D721Med (cell line): ENCODE results near the gene SPEF2.

Experiments
- DNase-seq: peaks from one replicate; pipeline ENCODE4 v3.0.0; 2011; ENCODE audit warnings: low spot score; ENCODE audit not compliant: insufficient read length
- FAIRE-seq: peaks from 2 replicates; lab custom pipeline; 2011; peaks lifted over from hg19 to GRCh38; lab: Jason Lieb, UNC
- TF ChIP-seq, protein P1 (sequence below): IDR thresholded peaks from 2 replicates; pipeline ENCODE4 v1.5.1; 2012; ENCODE audit warnings: mild to moderate bottlenecking, control low read depth; ENCODE audit not compliant: insufficient read depth; ENCODE audit errors: missing control alignments

Gene SPEF2

DNA sequence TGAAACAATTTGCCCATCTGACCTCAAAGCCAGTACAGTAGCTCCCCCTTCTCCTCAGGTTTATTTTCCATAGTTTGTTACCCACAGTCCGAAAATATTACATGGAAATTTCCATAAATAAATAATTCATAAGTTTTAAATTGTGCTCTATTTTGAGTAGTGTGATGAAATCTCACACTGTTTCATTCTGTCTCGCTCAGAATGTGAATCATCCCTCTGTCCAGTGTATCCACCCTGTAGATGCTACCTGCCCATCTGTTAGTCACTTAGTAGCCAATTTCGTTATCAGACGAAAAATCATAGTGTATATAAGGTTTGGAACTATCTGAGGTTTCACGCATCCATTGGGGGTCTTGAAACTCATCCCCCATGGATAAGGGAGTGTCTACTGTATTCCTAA is 138.3 kb downstream of the SPEF2 start:
- TF ChIP-seq, protein P1, sequence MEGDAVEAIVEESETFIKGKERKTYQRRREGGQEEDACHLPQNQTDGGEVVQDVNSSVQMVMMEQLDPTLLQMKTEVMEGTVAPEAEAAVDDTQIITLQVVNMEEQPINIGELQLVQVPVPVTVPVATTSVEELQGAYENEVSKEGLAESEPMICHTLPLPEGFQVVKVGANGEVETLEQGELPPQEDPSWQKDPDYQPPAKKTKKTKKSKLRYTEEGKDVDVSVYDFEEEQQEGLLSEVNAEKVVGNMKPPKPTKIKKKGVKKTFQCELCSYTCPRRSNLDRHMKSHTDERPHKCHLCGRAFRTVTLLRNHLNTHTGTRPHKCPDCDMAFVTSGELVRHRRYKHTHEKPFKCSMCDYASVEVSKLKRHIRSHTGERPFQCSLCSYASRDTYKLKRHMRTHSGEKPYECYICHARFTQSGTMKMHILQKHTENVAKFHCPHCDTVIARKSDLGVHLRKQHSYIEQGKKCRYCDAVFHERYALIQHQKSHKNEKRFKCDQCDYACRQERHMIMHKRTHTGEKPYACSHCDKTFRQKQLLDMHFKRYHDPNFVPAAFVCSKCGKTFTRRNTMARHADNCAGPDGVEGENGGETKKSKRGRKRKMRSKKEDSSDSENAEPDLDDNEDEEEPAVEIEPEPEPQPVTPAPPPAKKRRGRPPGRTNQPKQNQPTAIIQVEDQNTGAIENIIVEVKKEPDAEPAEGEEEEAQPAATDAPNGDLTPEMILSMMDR, result no peak
- DNase-seq (no peak), FAIRE-seq (no peak)

DNA sequence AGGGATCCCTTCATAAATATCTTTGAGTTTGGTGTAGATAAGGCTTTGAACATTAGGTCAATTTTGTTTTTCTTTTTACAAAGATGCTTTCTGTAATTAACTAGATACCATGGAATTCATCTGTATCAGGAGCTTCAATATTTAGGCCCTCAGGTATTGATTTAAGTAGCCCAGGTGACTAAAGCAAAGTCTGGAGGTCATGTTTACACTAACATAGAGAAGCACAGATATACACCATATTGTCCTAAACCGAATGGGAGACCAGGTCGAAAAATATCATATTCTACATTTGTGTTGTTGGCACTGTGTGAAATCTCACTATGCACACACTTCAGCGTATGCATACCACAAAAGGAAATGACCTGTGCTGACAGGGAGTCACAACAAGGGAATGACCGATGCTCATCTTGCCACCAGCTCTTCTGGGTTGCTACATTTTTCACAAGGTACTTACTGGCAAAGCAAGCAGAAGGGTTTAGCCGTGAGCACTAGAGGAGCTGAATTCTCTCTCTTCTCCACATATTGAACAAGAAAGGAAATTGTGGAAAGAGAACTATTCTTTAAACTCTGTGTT is 140.6 kb downstream of the SPEF2 start:
- TF ChIP-seq, protein P1, result no peak
- no peak for FAIRE-seq
- no peak for DNase-seq

DNA sequence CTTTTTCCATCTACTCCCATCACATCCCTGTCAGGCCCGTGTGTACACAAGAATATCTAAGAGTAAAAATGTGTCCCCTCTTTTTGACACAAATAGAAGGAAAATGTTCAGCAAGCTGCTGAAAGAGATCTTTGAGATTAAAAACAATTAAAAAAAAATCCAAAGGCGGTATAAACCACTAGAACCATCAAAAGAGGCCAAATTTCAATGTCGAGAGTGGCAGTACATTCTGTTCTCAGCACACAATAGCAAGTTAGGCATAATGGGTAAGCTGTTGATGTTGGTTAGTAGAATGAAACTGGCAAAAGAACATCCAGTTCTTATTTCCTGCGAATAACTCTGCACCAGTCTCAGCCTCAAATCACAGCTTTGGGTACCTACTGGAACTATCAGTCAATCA is 143.9 kb downstream of the SPEF2 start:
- TF ChIP-seq, protein P1, result no peak
- FAIRE-seq (no peak), DNase-seq (no peak)

DNA sequence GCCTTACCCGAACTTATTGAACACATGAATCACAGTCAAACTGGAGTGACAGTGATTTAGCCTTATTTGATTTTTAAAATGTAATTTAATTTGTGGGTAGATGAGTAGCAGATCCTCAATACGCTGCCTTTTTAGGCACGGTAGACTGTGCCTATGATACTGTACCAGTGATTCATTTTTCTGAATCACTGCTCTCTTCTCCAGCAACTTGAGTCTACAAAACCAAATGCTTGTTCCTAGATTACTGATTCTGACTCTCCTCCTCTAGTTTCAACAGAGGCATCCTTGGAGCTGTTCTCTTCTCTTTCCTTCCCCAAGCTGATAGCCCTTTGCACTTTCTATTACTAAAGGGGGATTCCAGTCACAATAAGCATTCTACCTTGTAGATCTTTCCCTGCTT is 144.7 kb downstream of the SPEF2 start:
- FAIRE-seq (no peak), DNase-seq (no peak)
- TF ChIP-seq, protein P1, result no peak

DNA sequence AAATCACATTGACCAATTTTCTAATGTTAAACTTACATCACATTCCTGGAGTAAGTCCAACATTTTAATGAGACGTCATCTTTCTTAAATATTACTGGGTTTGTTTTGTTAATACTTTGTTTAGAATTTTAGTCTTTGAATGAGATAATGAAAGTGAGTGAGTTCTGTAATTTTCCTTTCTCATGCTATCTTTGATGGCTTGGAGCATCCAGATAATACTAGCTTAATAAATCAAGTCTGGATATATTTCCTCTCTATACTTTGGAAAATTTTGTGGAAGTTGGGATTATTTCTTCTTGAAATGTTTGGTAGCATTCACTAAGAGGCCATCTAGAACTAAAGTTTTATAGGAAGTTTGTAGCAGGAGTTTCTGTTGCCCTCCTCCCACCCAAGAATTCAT is 148.3 kb downstream of the SPEF2 start:
- no peak for DNase-seq
- TF ChIP-seq, protein P1, result no peak
- no peak for FAIRE-seq

DNA sequence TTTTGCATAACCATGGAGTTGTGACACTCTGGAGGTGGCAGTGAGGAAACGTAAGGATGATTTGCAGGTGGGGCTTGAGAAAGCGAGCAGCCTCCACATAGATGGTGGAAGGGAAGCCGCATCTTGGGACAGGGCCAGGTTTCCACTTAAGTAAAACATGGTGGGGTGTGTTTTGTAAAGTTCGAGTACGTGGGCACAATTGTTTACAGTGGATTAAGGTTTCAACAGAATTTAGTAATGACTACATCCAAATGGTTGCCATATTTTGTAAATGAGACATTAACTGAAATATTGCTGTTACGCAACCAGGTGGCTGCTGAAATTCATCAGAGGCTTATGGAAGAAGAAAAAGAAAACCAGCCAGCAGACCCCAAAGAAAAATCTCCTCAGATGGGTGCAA is 153.6 kb downstream of the SPEF2 start:
- no peak for FAIRE-seq
- TF ChIP-seq, protein P1, result no peak
- no peak for DNase-seq

DNA sequence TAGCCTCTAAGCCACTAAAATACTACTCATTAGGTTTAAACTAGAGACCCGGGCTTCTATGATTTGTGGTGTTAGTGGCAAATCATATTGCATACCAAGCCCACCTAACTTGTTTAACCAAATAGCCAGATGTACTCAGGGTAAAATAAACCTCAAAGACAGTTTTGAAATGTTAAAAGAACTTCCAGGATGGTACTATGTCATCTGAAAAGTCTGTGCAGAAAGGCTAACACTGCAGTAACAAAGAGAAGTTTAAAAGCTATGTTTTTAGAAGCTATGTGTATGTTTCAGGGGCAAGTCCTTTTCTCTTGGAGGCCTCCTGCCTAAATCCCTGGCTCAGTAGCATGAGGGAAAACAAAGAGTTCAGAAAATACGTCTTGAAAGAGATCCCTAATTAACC is 154.2 kb downstream of the SPEF2 start:
- DNase-seq, result no peak
- FAIRE-seq, result no peak
- TF ChIP-seq, protein P1, result no peak
